Inflammatory macrophage (primary cell): Measurements from ENCODE around the gene ADK.
"Not testable (repeated sequence)": the region's sequence is repeated elsewhere in the genome, so short reads cannot be mapped to it uniquely, and the experiment has no call there.

Source experiments
- DNase-seq, 2 donors: peaks; one replicate each; pipeline ENCODE4 v3.0.0-alpha.2; 2020 to 2022

The ADK gene

DNA sequence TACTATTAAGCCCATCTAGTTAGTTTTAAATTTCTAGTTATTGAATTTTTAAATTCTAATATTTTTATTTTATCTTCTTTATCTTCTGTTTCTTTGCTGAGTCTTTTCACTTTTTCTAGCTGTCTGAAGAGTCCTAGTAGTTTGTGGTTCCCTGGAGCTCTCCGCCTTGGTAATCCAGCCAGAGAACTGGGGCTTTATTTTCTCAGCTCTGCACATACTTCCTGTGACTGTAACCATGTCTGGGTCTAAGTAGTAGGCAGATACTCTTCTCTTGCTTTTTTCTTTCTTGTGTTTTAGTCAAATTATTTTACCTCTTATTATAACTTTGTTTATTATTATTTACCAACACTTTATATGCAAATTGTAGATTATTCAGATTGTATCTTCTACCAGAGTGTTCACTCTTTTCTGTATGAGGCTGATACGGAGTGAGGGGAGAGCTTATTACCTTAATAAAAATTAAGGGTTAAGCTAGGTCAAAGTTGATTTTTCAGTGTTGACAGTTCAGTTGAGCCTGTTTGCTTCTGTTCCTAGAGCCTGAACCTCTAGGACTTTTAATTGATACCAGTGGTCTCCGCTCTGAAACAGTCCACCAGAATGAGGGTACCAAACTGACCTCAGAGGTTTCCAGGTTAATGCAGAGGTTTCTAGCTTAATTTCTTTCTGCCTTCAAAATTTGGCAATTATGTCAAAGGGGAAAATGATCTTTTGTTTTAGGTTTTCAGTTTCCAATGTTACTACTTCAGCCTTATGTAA lies 155.4 kb downstream of the ADK start:
- DNase-seq = no peak

DNA sequence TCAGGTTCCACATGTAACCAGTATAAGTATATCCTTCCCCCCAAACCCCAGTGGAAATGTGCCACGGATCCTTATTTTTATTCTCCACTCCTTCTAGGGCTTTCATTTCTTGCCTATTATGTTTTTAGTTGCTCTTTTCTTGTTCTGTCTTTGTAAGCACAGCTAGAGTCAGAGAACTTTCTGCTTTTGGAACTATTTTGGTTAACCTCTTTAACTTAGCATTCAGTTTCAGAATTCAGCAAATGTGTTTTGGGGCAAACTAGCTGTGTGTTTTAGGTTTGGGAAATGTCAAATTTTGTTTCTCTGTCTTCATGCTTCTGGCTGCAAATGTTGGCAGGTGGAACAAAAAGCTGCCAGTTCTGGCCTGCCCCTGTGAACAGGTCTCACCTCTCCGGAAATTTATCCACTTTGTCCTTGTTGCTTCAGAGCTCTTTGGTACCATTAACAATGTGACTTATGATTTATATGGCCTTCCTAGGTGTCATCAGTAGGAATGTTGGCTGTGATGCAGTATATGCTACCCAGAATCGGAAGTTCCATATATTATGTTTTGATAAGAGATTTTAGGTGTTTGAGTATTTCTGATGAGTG lies 156.1 kb downstream of the ADK start:
- no peak for DNase-seq

DNA sequence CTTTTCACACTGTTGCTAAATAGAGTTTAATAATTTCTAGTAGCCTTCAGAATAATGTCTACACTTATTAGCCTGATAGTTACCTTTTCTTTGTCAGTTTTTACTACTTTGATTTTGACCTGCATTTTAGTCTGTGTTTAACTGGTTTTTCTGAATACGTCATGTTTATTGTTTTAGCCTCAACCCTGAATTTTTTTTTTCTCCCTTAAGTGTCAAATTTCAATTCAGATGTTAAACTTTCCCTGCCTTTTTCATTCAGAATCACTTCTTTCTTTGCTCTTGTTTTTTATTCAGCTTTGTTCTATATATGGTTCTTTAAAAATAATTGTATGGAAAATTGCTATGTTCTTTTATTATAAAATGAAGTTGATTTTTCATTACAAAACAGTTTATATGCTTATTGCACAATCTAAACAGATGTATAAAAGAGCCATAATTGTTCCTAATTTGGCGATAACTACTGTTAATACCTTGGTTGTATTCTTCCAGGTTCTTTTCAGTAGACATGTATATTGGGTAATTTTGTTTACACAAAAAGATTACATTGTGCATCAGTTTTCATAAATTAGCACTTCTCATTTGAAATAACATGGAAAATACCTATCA lies 159.7 kb downstream of the ADK start:
- no peak for DNase-seq

DNA sequence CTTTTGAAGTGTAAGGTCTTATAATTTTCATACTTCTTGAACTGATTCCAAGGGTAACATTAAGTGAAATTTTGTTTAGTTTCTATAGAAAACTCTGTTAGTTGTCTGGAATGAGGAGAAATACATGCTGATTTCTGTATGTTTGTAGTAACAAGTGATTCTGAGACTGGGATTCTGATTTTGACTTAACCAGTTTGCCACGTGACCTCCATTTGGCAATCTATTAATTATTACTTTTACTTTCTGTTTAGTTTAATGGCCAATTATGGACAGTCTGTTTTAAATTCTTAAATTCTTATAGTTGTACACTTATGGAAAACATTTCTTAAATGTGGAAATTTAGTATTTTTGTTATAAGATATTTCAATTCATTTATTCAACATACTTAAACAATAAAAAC lies 163.1 kb downstream of the ADK start:
- no peak for DNase-seq

DNA sequence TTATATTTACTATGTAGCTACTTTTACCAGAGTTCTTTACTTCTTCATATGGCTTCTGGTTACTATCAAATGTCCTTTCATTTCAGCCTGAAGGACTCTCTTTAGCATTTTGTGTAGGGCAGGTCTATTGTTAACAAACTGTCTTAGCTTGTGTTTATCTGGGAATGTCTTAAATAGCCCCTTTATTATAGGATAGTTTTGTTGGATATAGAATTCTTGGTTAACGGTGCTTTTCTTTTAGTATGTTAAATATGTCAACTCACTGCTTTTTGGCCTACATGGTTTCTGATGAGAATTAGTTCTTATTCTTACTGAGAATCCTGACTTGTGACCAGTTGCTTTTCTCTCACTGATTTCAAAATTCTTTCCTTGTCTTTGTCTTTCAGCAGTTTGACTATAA lies 169.0 kb downstream of the ADK start:
- DNase-seq = no peak

DNA sequence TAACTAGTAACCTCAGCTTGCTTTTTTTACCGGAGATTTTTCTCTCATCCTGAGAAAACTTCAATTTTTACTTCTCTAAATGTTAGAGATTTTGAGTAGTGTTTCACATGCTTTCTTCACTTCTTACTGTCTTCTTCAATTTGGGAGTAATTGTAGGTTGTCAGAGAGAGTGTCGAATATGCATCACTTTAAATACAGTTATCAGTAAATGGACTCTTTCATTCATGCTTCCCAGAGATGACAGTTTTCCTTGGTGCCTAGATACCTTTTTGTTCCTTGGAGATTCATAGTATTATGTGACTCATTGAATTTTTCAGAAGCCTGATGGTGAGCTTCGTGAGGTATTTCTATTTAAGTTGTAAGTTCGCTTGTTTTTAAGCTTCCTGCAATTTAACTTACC lies 169.7 kb downstream of the ADK start:
- no peak for DNase-seq

DNA sequence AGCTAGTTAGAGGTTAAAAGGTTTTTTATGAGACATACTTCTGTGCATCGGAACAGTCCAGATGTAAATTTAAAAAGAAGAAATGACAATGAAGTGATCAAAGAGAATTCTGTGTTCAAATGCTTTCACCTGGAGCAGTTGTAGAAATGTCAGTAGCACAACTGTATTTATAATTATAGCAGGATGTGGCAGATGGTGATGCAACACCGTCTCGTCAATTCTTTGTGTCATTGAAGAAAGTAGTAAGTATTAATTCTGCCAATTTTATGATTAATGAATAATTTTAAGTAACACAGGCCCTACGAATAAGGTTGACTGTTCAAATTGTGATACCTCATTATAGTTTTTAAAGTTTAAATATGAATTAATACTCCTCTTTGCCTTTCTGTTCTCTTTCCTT lies 171.1 kb downstream of the ADK start:
- no peak for DNase-seq

DNA sequence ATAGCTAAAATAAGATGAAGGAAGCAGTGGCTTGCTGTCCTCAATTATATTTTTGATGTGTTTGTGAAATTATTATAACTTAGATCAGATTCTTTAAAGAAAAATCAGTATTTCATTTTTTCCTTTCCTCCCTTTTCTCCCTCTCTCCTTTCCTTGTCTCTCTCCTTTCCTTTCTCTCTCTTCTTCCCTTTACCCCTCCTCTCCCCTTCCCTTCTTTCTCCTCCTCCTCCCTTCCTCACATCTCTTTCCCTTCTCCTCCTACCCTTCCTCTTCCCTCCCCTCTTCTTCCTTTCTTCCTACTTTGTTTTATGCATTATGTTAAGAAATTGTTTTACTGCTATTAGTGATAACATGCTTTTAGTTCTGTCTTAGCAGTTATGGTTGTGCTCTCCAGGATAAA lies 171.5 kb downstream of the ADK start:
- DNase-seq = no peak

DNA sequence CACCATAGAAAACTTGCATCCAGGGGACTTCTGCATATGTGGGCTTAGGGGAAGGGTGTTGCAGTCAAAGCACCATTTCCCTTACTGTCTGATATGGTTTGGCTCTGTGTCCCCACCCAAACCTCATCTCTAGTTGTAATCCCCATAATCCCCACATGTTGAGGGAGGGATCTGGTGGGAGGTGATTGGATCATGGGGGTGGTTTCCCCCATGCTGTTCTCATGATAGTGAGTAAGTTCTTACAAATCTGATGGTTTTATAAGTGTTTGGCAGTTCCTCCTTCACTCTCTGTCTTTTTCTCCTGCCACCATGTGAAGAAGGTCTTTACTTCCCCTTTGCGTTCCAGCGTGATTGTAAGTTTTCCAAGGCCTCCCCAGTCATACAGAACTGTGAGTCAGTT lies 177.4 kb downstream of the ADK start:
- peak; percentile 83 to 93 for DNase-seq

DNA sequence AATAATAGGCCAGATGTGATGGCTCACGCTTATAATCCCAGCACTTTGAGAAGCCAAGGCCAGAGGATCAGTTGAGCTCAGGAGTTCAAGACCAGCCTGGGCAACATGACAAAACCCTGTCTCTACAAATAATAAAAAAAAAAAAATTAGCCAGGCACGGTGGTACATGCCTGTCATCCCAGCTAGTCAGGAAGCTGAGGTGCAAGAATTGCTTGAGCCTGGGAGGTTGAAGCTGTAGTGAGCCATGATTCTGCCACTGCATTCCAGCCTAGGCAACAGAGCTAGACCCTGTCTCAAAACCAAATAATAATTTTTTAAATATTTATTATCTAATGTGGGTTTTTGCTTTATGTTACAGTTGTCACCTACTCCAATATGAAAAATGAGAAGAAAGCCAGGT lies 178.9 kb downstream of the ADK start:
- DNase-seq = no peak

DNA sequence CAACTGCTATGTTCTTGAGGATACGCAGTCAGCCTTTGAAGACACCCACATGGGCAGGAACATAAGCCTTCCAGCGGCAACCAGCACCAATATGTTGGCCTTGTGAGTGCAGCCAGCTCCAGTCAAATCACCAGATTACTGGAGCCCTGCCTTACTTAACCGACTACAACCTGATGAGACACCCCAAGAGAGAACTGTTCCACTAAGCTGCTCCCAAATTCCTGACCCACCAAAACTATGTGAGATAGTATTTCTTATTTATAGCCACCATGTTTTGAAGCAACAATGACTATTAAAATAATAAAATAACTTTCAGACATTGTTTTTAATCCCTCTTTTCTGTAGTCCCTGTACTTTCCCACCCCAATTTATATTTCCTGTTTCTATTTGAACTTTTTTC lies 179.6 kb downstream of the ADK start:
- DNase-seq = no peak

DNA sequence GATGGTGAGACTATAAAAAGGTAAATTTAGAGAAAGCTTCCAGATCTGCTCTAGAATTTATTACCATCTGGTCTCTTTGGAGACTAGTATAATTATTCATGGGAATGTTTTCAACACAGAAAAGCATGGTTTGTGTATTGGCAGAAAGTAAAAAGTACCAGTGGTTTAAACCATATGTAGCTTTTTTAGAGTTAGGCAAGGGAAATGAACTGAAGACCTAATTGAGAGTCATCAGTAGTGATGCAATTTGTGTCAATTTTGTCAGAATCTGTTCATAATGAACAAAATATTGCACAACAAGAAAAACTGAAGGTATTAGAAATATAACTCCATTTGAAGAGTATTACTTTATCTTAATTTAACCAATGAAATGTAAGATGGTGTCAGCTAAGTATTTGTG lies 181.4 kb downstream of the ADK start:
- DNase-seq = peak in 1 of 2 donors; percentile 57

DNA sequence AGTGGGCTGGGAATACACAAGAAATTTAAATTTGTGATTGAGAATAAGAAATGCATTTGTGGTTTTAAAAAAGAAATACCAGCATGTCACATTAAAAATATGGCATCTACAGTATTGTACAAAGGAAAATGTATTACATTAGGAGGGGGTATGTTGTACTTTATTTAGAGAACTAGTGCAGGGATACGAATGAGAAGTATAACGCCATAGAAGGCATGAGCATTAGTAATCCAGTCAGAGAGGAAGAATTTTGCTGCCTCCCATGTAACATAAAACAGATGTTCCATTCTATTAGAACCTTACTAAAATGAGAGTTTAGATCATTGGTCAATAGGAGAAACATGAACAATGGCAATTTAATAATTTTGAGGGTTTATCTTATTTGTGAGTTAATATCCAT lies 182.2 kb downstream of the ADK start:
- DNase-seq = peak; percentile 29 to 33

DNA sequence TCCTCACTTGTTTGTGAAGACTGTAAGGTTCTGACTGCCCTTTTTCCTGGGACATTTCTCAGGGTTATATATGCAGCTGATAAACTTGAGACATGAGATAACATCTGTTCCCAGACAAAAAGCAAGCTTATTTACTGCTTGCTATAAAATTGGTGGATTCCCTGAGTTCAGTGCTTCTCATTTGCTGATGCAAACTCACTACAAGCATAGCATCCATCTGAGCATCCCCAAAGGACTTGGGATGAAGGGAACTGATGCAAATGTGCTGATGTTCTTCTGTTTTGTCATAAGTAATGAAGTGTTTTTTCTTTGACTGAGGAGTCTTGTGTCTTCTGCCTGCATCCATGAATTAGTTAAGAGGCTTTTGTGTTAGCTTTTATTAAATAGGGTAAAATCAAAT lies 183.2 kb downstream of the ADK start:
- DNase-seq = no peak

DNA sequence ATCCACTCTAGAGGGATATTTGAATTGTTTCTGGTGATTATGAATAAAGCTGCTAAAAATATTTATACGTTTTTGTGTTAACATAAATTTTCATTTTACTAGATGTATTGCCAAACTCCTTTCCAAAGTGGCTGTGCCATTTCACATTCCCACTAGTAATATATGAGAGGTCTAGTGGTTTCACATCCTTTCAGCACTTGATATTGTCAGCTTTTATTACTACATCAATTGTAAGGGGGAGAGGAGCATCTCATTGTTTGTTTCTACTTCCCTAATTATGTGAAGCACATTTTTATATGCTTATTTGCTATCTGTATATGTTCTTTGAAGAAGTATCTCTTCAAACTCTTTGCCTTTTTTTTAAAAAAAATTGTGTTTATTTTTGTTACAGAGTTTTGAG lies 184.5 kb downstream of the ADK start:
- DNase-seq = peak; percentile 41 to 83

DNA sequence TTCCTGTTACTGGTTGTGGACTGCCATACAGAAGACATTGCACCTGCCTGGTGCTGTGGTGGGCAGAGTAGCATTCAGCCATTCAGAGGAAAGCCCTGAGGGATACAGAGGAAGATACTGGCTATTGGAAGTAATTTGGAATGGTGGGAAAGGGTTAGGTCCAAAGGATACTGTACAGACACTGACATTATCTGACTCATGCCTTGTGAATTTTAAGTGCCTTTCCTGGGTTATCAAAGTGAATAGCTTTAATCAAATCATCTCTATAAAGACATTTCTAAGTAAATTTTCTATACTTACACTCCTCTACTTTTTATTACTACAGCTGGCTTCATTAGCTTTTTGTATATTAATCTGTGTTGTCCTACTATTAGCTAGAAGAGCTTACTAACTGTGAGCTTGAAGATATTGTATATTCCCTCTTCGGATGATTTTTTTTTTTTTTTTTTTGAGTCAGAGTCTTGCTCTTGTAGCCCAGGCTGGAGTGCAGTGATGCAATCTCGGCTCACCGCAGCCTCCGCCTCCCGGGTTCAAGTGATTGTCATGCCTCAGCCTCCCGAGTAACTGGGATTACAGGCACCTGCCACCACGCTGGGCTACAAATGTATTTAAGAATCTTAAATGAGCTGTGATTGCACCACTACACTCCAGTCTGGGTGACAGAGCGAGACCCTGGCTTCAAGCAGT lies 186.5 kb downstream of the ADK start:
- DNase-seq = no peak

DNA sequence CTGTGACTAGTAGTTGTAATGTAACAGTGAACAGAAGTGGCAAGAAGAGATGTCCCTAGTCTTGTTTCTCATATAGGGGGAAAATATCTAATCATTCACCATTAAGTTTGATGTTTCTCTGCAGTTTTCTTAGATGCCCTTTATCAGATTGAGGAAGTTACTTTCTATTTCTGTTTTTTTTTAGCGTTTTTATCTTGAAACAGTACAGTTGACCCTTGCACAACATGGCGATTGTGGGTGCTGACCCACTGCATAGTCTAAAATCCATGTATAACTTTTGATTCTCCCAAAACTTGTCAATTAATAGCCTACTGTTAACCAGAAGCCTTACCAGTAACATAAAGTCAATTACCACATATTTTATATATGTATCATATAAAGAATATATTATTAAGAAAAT lies 192.0 kb downstream of the ADK start:
- DNase-seq = peak; percentile 34 to 59

DNA sequence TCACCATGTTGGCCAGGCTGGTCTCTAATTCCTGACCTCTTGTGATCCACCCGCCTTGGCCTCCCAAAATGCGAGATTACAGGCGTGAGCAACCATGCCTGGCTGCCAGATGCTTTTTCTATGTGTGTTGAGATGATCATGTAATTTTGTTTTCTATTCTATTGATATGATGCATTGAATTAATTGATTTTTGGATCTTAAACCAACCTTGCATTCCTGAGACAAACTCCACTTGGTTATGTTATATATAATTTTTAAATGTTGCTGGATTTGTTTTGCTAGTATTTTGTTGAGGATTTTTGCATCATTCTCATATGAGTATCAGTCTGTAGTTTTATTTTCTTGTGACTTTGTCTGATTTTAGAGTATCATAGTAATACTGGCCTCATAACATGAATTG lies 192.8 kb downstream of the ADK start:
- DNase-seq = no peak

DNA sequence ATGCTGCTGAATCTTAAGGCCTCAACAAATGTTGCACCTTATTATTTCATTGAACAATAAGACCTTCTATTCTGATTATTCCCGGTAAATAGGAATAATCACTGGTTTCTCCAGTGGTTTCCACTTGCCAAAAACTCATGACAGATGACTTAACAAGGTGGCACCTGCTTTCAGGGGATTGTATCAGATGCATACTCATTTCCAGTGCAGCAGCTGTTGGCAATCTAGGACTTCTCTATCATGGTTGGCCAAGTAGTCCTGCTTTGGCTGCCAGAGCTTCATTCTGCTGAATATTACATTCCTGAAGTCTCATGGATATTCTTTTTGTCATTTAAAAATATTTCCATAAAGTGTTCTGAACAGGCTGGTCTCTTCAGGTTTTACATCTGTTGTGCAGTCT lies 193.3 kb downstream of the ADK start:
- no peak for DNase-seq

DNA sequence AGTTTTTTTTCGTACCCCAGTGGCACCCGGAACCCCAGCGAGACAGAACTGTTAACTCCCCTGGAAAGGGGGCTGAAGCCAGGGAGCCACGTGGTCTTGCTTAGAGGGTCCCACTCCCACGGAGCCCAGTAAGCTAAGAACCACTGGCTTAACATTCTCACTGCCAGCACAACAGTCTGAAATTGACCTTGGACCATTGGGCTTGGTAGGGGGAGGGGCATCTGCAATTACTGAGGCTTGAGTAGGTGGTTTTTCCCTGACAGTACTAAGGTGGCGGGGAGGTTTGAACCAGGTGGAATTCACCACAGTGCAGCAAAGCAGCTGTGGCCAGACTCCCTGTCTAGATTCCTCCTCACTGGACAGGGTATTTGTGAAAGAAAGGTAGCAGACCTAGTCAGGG lies 196.5 kb downstream of the ADK start:
- no peak for DNase-seq

DNA sequence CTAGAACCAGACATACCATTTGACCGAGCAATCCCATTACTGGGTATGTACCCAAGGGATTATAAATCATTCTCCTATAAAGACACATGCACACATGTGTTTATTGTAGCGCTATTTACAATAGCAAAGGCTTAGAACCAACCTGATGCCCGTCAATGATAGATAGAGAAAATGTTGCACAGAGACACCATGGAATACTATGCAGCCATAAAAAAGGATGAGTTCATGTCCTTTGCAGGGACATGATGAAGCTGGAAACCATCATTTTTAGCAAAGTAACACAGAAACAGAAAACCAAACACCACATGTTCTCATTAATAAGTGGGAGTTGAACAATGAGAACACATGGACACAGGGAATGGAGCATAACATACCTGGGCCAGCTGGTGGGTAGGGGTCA lies 202.0 kb downstream of the ADK start:
- DNase-seq = not testable (repeated sequence)

DNA sequence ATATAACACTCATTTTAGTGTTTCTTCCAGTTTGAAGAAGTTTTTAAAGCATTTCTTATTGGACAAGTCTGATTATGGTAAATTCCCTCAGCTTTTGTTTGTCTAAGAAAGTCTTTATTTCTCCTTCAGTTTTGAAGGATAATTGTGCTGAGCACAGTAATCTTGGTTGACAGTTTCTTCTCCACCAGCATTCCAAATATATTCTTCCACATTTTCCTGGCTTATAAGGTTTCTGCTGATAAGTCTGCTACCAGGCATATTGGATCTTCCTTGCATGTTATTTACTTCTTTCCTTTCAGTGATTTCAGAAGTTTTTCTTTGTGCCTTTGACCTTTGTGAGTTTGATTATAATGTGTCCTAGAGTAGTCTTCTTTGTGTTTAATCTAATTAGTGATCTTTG lies 210.7 kb downstream of the ADK start:
- no peak for DNase-seq

DNA sequence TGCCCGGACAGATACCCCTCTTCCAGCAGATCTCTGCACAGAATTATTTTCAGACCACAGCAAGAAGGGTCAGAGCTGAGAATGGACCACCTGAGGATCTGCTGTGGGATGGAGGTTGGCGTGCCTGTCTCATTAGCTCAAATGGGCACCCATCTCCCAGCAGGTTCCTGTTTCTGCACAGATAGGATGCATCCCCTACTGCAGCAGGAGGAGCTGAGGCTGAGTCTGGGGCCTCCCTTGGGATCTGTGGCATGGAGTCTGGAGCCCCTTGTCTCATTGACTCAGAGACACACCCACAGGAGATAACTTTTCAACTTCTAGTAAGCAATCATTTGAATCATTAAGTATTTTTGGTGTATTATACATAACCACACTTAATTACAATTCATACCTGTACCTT lies 212.7 kb downstream of the ADK start:
- no peak for DNase-seq

DNA sequence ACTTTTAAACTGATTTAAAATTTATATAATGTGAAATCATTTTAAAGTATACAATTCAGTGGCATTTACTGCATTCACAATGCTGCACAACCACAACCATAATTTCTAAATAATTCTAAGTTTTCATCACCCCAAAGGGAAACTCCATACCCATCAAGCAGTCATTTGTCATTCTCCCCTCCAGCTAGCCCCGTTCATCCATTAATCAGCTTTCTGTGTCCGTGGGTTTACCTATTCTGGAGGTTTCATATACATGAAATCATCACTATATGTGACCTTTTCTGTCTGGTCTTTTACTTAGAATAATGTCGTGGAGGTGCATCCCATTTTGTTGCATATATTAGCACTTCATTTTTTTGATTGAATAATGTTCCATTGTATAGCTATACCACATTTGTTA lies 214.1 kb downstream of the ADK start:
- DNase-seq = no peak
